ENCODE data around the gene ZNRF1. TPM values are rescaled to one million over a fixed set of nuclear protein-coding genes. Genes with fewer than 3 reads are reported as not detected.

ZNRF1 gene
- total and polyA plus RNA-seq, 2 donors (not counting 1 experiment from before 2014, with no cell fraction given): 0.27 to 0.76 TPM

GRCh38 chr16:75092777-75093176 is 94.0 kb downstream of the ZNRF1 start:
- intact Hi-C loops (cut with micrococcal nuclease): no loop called here
- H3K9me3 Mint-ChIP-seq (ENCODE audit: insufficient read depth): no peaks in the 10 kb centered on the region

More at GRCh38 chr16:75092777-75093176, 94.0 kb downstream of the ZNRF1 start:
- Mint-ChIP-seq H3K27ac (no peak overlapping the region), H3K4me3 (no peak overlapping the region), H3K27me3 (peaks cover 5% of the 10 kb centered on the region), H3K4me1 (no peaks in the 10 kb centered on the region)
- H3K9ac ChIP-seq (ENCODE audit: low read length): no peak overlapping the region
- no peak overlapping the region for H3K27ac ChIP-seq (ENCODE audit: low read length in 2 of 2)
- no peaks in the 10 kb centered on the region for H3K4me1 ChIP-seq (ENCODE audit: control insufficient read depth in 2 of 2, insufficient read depth in 2 of 2, low read length in 2 of 2)
- H3K4me2 ChIP-seq (replicated peaks; ENCODE audit: low read depth, low read length, poor library complexity, severe bottlenecking): no peak overlapping the region
- TF ChIP-seq CTCF (IDR thresholded peaks at IDR 0.05) (no peak), EZH2 (IDR thresholded peaks at IDR 0.05; ENCODE audit: borderline replicate concordance, insufficient read depth, low read depth, low read length, poor library complexity, severe bottlenecking) (no peak)
- peaks cover 0 to 11% (median 4%) of the 10 kb centered on the region in 4 experiments for H3K27me3 ChIP-seq (replicated peaks in 1 of 4; ENCODE audit: control extremely low read depth in 1 of 4, control insufficient read depth in 3 of 4, insufficient read depth in 4 of 4, low read length in 3 of 4)
- CTCF ChIA-PET: no interaction called here
- WGBS (ENCODE audit: insufficient coverage): 75% methylated on average over 7 of the region's 7 CpGs
- no peaks in the 10 kb centered on the region for H4K20me1 ChIP-seq (ENCODE audit: control insufficient read depth, insufficient read depth, low read length, poor library complexity, severe bottlenecking)
- DNase-seq (no peak), ATAC-seq (ENCODE audit: low read depth) (no peak)
- no peaks in the 10 kb centered on the region for H3K9me3 ChIP-seq (ENCODE audit: control extremely low read depth in 1 of 3, control insufficient read depth in 2 of 3, insufficient read depth in 1 of 3, low read length in 2 of 3)
- no peaks in the 10 kb centered on the region for H3K79me2 ChIP-seq (ENCODE audit: control insufficient read depth, insufficient read depth, low read length)
- POLR2A ChIA-PET: no interaction called here
- no peak overlapping the region for H2AFZ ChIP-seq (ENCODE audit: insufficient read depth, low read depth, low read length, poor library complexity, severe bottlenecking)
- no peaks in the 10 kb centered on the region for H3K36me3 ChIP-seq (replicated peaks in 1 of 2; ENCODE audit: control extremely low read depth in 1 of 2, control insufficient read depth in 1 of 2, extremely low read depth in 1 of 2, insufficient read depth in 2 of 2, low read length in 1 of 2)
- H3K4me3 ChIP-seq (ENCODE audit: control extremely low read depth in 1 of 5, extremely low read depth in 1 of 5, insufficient read depth in 1 of 5, low read depth in 2 of 5, low read length in 4 of 5): no peak overlapping the region

All from B cell (primary cell).